ENCODE results near the gene KCNC3. TPM values are rescaled to one million over a fixed set of nuclear protein-coding genes. Genes with fewer than 3 reads are reported as not detected.

KCNC3 gene
- total RNA-seq, 4 donors from 2014 or later, result 0.27 to 0.64 (median 0.49) TPM

- TF ChIP-seq POLR2A (IDR thresholded peaks at IDR 0.05) (no peak), POLR2AphosphoS5 (IDR thresholded peaks at IDR 0.05) (no peak), CTCF (IDR thresholded peaks at IDR 0.05) (no peak), EP300 (IDR thresholded peaks at IDR 0.05; ENCODE audit: low read depth) (no peak)
- no peaks in the 10 kb centered on the region for H3K36me3 ChIP-seq
- no peaks in the 10 kb centered on the region for H3K4me1 ChIP-seq
- H3K4me3 ChIP-seq, result no peak overlapping the region
- H3K27ac ChIP-seq, result no peak overlapping the region
- intact Hi-C loops (cut with DNase I; ENCODE audit: low total_unique reads) (no loop called here), in situ Hi-C loops (cut with MboI; ENCODE audit: low pct_ligation_motif_present in 1 of 4, low pct_unique_long_range_greater_than_20kb in 1 of 4, low sequenced_read_pairs in 3 of 4) (no loop called here)
- H3K27me3 ChIP-seq, result peaks cover 60% of the 10 kb centered on the region
- DNase-seq, result no peak
- no peaks in the 10 kb centered on the region for H3K9me3 ChIP-seq
- 30% methylated on average over 18 of the region's 18 CpGs; no CpG with 5 or more reads in 1 of the 2 donors for WGBS, 2 donors (ENCODE audit: low coverage in 1 of 2)
Observed at GRCh38 chr19:50315773-50316448, 13.3 kb downstream of the KCNC3 start.

- H3K36me3 ChIP-seq, result no peaks in the 10 kb centered on the region
- TF ChIP-seq EP300 (IDR thresholded peaks at IDR 0.05; ENCODE audit: low read depth), result no peak
- TF ChIP-seq CTCF (IDR thresholded peaks at IDR 0.05), result no peak
- TF ChIP-seq POLR2AphosphoS5 (IDR thresholded peaks at IDR 0.05), result no peak
- no peak for TF ChIP-seq POLR2A (IDR thresholded peaks at IDR 0.05)
- intact Hi-C loops (cut with DNase I; ENCODE audit: low total_unique reads) (no loop called here), in situ Hi-C loops (cut with MboI; ENCODE audit: low pct_ligation_motif_present in 1 of 4, low pct_unique_long_range_greater_than_20kb in 1 of 4, low sequenced_read_pairs in 3 of 4) (no loop called here)
- H3K27me3 ChIP-seq, result peaks cover 63% of the 10 kb centered on the region
- DNase-seq, result no peak
- H3K9me3 ChIP-seq, result no peaks in the 10 kb centered on the region
- no peak overlapping the region for H3K27ac ChIP-seq
- H3K4me1 ChIP-seq, result no peaks in the 10 kb centered on the region
- no peak overlapping the region for H3K4me3 ChIP-seq
- 23 to 53% methylated on average over 6 to 40 of the region's 40 CpGs for WGBS, 2 donors (ENCODE audit: low coverage in 1 of 2)
Observed at GRCh38 chr19:50314724-50315708, 14.2 kb downstream of the KCNC3 start.

GRCh38 chr19:50313812-50314536, 15.2 kb downstream of the KCNC3 start:
- Histone ChIP-seq H3K9me3 (no peaks in the 10 kb centered on the region), H3K4me3 (no peak overlapping the region), H3K27me3 (peaks cover 63% of the 10 kb centered on the region), H3K36me3 (no peaks in the 10 kb centered on the region), H3K27ac (no peak overlapping the region), H3K4me1 (no peaks in the 10 kb centered on the region)
- in situ Hi-C loops (cut with MboI; ENCODE audit: low pct_ligation_motif_present in 1 of 4, low pct_unique_long_range_greater_than_20kb in 1 of 4, low sequenced_read_pairs in 3 of 4), result no loop called here
- intact Hi-C loops (cut with DNase I; ENCODE audit: low total_unique reads), result no loop called here
- no peak for DNase-seq
- TF ChIP-seq CTCF (IDR thresholded peaks at IDR 0.05) (no peak), POLR2A (IDR thresholded peaks at IDR 0.05) (no peak), EP300 (IDR thresholded peaks at IDR 0.05; ENCODE audit: low read depth) (no peak), POLR2AphosphoS5 (IDR thresholded peaks at IDR 0.05) (no peak)
- 0 to 10% methylated on average over 3 to 20 of the region's 20 CpGs for WGBS, 2 donors (ENCODE audit: low coverage in 1 of 2)

All from transverse colon (tissue), 4 donors.